Suppressor macrophage (primary cell): ENCODE measurements around the gene LAMA4.
"Not testable (repeated sequence)": the region's sequence is repeated elsewhere in the genome, so short reads cannot be mapped to it uniquely, and the experiment has no call there.

Experiments used
- DNase-seq, 4 experiments: peaks; one replicate each; pipeline ENCODE4 v3.0.0-alpha.2; 2020 to 2022

LAMA4 gene

DNA sequence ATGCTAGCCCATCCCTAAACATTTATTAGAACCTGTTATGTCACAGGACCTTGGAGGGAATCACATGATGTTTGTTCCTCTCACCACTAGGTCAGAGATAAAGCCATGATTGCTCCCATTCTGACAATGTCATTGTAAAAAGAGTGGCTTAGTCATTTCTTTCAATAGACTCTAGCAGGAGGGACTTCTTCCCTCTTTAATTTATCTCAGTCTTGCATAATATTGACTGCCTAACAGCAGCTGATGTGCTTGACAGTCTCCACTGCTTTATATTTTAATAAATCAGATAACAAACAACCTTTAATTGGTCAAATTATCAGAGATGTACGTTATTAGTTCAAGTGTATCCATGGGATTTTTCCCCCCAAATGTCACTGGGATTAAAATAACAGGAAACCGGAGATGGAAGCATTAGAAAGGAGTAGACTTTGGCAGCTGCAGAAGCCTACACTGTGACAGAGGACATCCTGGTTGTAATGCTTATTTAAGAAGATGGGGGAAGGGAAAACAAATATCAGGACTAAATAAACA is 39.6 kb downstream of the LAMA4 start:
- peak; percentile 55 to 91 (median 72) for DNase-seq

DNA sequence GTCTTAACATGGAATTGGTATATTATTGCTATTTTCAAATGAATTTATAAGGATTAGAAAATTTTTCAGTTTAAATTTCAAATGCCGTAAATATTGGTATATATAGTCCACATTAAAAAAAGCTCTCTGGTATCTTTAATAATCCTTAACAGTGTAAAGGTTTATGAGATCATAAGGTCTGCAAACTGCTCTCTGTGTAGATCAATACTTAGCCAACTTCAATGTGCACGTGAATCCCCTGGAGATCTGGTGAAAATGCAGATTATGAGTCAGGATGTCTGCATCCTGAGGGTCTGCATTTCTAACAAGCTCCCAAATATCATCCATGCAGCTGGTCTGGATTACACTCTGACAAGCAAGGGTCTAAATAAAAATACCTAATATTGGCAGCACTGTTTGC is 43.5 kb downstream of the LAMA4 start:
- DNase-seq: no peak

DNA sequence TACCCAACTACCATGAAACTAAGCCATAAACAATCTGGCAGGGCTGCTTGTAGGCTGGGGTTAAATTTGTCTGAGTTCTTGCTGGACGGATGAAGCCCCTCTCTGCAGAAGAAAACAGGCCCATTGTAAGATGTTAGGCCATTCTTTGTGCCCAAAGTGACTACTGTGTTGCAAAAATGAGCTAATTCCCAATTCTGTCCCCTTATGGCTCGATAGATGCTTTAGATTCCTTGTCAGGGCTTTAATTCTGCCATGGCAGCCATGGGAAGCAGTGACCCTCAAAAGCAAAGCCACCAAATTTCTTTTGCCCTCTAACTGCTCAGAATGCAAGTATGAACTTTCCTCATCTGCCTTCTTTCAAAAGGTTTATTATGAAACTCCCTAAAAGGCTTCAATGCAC is 45.2 kb downstream of the LAMA4 start:
- no peak for DNase-seq

DNA sequence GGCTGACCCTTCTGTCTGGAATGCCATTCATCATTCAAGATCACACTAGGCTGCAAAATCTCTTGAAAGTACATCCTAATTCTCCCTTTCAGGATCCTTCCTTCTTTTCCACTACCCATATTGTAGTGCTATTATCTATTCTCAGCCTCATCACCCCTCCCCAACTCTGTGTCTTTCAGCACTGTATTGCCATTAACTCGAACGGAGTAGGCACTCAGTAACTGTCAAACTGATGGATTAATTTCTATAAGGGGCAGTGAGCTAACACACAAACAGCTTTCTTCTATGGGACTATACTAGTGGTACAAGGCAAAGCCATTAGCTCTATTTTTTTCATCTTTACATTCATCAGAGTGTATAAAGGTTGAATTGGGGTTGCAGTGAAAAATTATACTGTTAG is 46.6 kb downstream of the LAMA4 start:
- DNase-seq: no peak

DNA sequence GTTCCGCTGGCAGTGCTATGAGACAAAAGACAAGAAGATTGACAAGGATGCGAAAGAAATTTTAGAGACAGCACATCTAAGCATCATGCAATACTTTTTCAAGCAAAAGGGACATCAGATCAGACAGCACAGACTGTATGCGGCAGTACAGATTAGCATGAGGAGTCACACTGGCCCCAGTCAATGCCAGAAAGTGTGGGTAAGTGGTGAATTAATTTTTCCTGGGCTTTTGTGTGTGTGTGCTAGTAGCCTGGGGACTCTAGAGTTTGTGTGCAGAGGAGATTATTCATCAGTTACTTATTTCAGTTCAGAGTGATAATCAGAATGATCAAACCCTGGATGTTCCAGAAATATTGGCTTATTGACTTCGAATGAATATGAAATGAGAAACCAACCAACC is 47.2 kb downstream of the LAMA4 start:
- DNase-seq: no peak

DNA sequence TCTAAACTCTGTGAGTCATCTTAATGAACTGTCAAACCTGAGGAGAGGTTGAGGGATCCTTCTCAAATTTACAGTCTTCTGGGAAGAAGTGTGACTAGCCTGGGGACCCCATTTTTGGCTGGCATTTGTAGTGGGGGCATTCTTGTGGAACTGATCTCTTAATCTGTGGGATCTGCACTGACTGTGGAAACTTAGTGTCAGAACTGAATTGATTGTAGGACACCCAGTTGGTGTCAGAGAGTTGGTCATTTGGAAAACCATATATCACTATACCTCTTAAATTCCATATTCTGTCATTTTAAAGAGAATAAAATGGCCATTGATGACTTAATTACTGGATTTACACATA is 48.3 kb downstream of the LAMA4 start:
- no peak for DNase-seq

DNA sequence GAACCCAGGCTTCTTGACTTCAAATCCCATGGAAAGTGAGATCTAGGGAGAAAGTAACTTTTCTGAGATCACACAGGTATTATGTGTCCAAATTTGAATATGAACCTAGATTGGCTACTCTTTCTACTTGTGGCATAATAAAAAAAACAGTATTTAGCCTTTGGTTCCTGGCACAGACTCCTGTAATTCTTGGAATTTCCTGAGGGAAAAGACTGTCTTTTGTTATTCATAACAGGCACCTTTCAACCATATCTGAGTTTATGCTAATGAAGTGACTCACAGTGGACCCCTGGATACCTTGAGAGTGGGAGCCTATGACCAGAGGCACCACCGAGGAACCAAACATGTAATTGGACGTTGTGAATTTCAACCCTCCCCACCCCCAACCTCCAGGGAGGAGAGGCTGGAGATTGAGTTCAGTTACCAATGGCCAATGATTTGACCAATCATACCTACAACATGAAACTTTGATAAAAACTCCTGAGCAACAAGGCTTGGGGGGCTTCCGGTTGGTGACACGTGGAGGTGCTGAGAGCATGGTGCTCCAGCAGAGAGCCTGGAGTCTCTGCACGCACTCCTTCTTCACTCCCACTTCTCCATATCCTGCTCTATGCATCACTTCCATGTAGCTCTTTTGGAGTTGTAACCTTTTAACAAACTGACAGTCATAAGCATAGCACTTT is 48.8 kb downstream of the LAMA4 start:
- DNase-seq: no peak

DNA sequence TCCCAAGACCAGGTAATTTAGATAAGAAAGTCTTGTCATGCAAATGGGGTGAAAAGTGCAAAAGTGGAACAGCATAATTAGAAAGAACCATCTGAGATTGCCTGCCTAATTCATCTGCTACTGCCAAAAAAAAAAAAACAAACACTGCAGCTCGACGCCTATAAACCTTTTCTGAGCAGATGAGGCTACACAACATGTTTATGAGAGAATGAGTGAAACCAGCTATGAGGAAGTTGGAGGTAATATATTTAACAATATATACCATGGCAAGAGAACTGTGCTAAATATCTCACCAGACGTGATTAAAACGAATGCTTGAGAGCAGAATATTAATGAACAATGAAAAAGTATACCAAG is 50.0 kb downstream of the LAMA4 start:
- no peak for DNase-seq

DNA sequence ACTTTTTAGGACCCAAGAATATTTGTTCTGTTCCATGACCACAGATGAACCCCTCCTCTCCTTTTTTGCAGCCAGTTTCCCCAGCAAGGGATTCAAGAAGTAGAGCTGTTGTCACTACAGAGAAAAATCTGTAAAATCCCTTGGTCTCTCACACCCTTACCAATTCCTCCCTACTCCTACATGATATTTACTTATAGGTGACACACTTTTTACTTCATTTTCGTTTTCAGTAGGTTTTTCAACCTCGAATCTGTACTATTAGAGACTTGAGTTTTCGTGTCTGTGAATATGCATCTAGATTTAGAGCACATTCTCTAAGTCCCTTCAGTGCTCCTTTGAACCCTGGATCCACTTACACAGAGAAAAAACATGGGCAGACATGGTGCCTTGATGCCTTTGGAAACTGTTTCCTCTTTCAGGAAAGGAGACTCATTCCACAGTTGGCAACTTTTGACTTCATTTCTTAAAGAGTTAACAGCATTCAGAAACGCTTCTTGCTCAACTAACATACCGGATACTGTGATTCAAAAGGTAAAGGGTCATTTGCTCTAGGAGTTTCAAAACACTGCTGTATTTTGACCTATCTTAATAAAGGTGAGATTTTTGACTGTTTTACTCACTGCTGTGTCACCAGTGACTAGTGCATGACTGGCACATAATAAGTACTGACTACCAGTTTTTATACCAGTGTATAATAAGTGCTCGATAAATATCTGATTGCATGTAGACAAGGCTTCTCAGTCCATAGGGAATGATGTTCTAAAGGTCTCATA is 50.6 kb downstream of the LAMA4 start:
- no peak for DNase-seq

DNA sequence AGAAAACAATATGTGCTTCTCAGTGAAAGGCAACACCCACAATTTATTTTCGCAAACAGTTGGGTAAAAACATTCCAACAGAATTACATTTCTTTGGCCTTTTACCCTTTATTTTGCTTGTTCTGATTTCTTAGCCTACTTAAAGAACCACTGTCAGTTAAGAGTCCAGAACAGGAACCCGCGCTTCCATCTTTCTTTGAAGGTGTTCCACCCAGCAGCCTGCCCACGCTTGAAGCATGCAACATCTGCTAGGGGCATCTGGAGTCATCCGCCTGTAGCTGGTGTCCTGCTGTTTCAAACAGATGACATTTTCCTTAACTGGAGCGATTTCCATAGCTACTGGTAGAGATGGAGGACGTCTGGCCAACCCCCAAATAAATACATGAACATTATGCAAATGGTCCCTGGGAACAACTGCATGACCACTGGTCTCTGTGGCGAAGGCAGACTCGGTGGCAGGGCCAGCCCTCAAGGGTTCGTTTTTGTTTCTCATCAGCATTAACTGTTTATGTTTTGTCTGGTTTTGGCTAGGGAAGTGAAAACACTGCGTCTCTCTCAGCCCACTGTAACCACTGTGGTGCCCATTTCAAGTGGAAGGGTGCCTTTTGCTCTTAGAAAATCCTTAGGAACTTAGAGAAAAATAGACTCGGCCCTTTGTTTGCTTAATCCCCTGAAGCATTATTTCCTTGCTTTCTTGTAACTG is 51.6 kb downstream of the LAMA4 start:
- DNase-seq: no peak

DNA sequence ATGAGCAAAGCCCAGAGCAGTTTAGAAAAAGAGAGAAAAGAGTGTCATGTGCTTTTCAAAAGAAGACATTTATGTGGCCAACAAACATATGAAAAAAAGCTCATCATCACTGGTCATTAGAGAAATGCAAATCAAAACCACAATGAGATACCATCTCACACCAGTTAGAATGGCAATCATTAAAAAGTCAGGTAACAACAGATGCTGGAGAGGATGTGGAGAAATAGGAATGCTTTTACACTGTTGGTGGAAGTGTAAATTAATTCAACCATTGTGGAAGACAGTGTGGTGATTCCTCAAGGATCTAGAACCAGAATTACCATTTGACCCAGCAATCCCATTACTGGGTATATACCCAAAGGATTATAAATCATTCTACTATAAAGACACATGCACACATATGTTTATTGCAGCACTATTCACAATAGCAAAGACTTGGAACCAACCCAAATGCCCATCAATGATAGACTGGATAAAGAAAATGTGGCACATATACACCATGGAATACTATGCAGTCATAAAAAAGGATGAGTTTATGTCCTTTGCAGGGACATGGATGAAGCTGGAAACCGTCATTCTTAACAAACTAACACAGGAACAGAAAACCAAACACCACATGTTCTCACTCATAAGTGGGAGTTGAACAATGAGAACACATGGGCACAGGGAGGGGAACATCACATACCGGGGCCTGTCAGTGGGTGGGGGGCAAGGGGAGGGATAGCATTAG is 54.0 kb downstream of the LAMA4 start:
- not testable (repeated sequence) for DNase-seq

DNA sequence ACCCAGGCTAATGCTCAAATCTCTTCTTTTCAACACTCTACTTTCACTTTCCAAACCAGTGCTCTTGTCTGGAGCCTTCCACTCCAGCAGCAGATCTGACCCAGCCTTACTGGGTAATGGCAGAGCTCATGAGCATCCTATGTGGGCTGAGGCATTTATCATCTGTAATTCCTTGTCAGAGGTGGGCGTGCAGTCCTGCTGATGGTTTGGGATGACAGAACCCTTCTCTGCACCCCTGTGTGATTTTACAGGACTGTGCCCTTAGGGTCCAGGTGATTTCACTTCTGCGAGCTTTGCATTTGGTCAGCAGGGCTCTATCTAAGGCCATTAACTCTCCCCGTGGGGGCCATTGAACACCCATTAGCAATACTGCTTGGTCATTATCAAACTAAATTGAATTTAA is 55.4 kb downstream of the LAMA4 start:
- DNase-seq: no peak

DNA sequence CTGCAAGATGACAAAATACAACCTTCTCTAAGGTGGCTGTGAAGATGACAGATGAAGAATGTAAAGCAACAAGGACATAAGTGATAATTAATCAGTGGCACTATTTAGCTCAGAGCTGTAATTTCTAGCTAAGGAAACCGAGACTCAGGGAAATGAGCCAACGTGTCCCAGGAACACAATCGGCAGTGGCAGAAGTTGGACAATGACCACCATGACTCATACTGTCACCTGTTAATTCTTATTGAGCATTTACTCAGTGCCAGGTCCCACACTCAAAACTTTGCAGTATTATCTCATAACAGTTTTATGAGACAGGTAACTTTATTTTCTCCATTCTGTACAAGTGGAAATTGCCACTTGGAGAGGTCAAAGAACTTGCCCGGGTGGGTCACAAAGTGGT is 55.8 kb downstream of the LAMA4 start:
- no peak for DNase-seq

DNA sequence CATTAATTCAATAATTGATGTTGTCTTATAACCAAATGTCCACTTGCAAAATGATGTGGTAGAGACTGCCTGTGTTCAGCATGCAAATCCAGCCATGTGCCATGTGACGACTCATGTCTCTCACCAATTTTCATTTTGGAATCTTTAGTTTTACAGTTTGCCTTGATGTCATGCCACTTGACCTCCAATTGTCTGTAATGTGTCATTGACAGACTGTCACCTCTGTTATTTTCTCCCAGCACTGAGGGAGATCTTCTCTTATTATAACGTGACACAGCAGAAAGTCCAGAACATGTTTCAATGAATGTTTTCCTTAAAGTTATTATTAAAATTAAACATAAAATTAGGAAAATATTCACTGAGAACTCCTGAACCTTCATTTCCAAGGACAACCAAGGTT is 56.7 kb downstream of the LAMA4 start:
- DNase-seq: no peak

DNA sequence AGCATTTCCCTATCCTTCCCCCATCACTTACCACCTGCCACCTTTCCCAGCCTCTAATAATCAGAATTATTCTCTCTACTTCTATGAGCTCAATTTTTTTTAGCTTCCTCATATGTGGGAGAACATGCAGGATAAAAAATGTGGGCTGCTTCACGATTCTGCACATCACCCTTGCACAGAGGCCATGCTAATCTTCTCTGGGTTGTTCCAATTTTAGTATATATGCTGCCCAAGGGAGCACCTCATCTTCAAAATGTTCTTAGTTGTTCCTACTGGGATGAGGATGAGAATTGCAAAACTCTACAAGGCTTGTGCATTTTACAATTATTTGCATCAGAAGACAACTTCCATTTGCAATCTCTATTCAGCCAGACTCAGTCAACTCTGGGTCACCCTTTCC is 58.1 kb downstream of the LAMA4 start:
- DNase-seq: no peak

DNA sequence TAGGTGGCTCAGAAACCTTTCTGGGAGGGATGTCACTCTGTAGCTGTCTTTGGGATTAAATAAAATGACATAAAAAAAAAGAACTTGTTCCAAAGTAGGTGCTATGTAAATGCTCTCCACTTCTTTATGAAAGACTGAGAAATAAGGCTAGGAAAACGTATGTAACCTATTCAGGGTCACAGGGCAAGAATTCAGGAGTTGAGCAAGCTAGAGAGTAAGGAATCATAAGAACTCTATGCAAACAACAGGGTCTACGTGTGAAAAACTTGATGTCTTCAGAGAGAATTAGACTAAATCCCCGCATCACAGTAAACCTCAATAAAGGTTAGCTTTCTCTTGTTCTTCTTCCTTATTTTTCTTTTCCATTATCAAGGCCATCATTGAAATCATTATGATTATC is 59.2 kb downstream of the LAMA4 start:
- DNase-seq: no peak

DNA sequence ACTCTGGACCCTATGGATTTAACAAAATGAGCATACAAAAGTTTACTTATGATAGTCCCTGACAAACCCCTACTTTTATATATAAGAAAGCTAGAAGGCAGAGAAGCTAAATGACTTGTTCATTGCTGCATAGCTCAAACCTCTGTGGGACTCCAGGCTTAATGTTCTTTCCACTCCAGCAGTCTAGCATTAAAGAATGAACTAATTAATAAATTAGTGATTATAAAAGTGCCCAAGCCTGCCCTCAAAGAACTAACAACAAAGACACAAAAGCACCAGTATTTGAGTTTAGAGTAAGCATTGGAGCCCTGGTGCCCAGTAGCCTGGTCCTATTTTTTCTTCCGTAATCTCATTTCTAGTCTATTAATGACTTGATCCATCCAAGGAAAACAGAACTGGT is 59.9 kb downstream of the LAMA4 start:
- DNase-seq: no peak

DNA sequence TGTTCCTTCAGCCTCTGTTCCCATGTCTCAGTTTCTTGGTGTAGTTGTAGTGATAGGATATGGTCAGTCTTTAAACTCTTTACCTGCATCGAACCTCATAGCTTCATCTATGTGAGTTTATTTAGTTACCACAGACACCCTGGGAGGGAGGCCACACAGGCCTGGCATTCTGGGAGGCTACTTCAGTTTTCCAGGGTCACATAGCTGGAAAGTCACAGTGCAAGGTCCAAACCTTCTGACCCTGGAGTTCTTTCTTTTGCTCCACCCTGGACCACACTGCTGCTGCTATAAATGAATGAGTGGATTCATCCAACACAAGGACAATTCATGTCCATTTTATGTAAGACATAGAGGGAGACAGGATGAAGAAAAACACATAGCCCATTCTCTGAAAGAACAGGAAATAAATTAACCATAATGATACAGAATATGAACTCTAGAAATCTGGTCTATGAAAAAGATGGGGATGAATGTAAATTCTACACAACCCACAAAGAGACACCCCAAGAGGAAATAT is 60.8 kb downstream of the LAMA4 start:
- no peak for DNase-seq

DNA sequence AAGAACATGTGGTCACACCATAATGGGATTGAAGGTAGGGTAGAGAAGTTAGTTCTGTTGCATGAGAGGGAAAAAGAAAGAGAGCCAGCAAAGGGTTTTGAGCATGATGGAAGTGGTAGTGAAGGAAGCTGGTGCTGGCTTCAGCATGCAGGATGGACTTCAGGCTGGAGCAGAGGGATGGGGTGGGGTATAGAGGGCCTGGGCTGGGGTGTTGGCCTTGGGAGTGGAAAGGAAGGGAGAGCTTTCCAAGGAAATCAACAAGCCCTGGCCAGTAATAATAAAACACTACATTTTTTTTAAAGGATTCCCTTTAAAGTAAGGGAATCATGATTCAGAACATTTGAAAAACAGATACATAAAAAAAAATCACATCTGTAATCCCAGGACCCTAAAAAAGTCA is 61.2 kb downstream of the LAMA4 start:
- no peak for DNase-seq

DNA sequence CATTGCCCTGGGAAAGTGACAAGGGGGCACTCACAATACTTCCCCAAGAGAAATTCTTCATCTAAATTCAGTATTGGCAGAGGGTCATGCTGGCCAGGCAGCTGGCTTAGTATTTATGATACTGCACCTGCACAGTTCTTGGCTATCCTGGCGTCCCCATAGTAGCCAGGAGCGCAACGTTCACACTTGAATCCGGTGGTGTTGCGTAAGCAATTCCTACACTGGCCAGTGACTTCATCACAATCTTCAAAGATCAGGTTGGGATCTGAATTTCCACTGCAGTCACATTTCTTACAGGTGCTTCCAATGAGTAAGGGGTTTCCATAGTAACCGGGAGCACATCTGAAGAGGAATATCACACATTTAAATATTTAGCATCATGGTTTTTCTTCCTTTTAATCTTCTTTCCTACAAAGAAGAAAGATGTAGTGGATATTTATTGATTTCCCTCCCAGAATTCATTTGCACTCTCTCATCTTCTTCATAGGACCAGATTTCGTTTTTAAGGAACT is 62.8 kb downstream of the LAMA4 start:
- no peak for DNase-seq

DNA sequence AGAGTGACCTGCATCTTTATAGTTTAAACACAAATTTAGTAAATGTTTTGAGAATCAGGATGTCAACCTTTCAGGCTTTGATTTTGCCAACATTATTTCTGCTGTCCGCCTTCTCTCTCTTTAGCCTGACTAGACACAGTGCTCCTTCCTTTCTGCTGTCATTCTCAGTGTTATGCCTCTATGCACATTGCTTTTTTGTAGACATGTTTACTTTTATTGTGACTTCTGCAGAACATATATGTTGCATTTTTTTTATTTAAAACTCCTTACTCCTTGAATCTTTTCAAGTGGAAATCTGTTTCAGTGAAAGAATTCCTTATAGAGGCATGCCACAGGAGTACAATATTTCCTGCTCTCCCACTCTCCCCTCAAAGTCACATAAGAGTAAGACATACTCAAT is 64.2 kb downstream of the LAMA4 start:
- DNase-seq: no peak

DNA sequence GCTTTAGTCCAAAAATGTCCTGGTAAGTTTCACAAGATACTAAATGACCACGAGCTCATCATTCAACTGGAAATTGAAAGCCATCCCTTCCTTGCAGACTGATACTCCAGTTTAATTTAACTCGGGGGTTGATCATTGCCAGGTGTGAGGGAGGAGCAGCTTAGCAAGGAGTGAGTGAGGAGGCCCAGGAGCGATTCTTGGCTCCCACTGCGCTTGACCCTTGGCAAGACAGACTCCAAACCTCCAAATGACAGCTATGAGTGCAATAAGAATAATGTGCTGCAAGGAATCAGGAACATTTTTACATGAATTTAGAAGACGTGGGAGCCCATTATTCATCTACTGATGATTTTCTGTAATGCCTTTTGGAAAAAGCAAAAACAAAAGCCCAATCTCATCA is 64.9 kb downstream of the LAMA4 start:
- no peak for DNase-seq

DNA sequence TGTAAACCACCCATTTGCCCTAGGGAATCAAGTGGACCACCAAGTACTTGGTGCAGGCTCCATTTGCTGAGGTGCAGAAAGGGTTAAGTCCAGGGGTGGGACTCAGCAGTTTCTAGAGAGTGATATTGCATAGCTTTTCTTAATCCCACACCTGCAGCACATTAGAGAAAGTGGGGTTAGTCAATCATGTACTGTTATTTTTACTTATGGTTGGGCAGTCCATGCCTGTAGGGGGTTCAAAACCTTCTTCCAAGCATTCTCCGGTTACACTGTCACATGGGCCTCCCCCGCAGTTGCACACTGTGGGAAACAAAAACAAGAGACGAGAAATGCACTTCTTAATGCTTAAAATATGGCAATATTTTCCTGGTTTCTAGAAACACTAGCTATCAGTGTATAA is 65.5 kb downstream of the LAMA4 start:
- DNase-seq: no peak
